HL-60/S4 (cell line): Measurements from ENCODE around the gene DHRS1.

ENCODE experiments used
- in situ Hi-C: fragments of 300-500 bp; cut with MboI; formaldehyde crosslinking; loops from 2 replicates; pipeline ENCODE4 v1.14.3; 2022; ENCODE audit warnings: low sequenced_read_pairs

The DHRS1 gene

GRCh38 chr14:24252289-24253124 is 47.1 kb downstream of the DHRS1 start:
- in situ Hi-C loops, result no loop called here

- in situ Hi-C loops, result no loop called here
Observed at GRCh38 chr14:24251880-24252288, 47.7 kb downstream of the DHRS1 start.

- in situ Hi-C loops, result no loop called here
Observed at GRCh38 chr14:24250354-24250753, 49.2 kb downstream of the DHRS1 start.

GRCh38 chr14:24249230-24250021 is 50.2 kb downstream of the DHRS1 start:
- in situ Hi-C loops, result loop anchor here (5.0 kb wide), 1 partner anchor 43 kb away; no protein-coding TSS in a partner anchor

DNA sequence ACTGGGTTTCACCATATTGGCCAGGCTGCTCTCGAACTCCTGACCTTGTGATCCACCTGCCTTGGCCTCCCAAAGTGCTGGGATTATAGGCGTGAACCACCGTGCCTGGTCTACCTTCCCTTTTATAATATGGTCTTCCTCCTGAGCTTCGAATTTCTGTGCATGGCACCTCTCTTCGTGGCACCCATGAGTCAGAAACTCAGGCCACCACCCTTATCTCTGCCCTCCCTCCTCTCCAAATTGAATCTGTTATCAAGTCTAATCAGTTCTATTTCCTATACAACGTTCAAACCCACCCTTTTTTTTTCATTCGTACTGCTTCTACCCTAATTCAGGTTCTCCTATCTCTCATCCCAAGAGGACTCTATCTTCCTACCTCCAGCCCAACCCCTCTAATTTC is 52.2 kb downstream of the DHRS1 start:
- in situ Hi-C loops, result loop anchor here (5.0 kb wide), 1 partner anchor 45 kb away; no protein-coding TSS in a partner anchor

DNA sequence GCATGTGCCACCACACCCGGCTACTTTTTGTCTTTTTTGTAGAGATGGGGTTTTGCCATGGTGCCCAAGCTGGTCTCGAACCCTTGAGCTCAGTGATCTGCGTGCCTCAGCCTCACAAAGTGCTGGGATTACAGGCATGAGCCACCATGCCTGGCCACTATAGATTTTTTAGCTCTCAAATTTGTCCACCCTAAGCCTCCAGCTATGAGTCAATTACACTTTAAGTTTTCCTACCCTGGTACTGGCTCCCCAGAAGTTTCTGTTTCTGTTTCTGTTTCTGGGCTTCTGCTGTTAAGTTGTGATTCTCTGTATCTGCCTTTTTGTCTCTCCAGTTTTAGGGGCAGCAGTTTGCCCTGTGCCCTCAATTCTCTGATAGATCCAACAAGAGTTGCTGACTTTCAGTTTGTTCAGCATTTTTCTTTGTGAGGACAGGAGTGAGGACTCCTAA is 52.8 kb downstream of the DHRS1 start:
- in situ Hi-C loops, result loop anchor here (5.0 kb wide), 1 partner anchor 46 kb away; no protein-coding TSS in a partner anchor

DNA sequence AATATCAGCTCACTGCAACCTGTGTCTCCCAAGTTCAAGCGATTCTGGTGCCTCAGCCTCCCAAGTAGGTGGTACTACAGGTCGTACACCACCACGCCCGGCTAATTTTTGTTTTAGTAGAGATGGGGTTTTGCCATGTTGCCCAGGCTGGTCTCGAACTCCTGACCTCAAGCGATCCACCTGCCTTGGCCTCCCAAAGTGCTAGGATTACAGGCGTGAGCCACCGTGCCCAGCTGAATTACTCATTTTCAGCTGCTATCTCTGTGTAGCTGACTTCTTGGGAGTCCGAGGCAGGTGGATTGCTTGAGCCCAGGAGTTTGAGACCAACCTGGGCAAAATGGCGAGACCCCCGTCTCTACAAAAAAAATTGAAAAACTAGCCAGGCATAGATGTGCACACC is 54.2 kb downstream of the DHRS1 start:
- in situ Hi-C loops, result loop anchor here (5.0 kb wide), 1 partner anchor 47 kb away; no protein-coding TSS in a partner anchor

- in situ Hi-C loops, result no loop called here
Observed at GRCh38 chr14:24243336-24243836, 56.2 kb downstream of the DHRS1 start.

- in situ Hi-C loops, result no loop called here
Observed at GRCh38 chr14:24241829-24242443, 57.6 kb downstream of the DHRS1 start.
